PFSK-1 (cell line): ENCODE measurements around the gene PREX1.

Experiments
- POLR2AphosphoS5 ChIP-seq: IDR thresholded peaks from 2 replicates; pipeline ENCODE4 v1.6.1; 2012; ENCODE audit warnings: low read depth, mild to moderate bottlenecking, control low read depth, low read length, moderate library complexity
- SIN3A ChIP-seq: IDR thresholded peaks from 2 replicates; pipeline ENCODE4 v1.6.1; 2012; ENCODE audit warnings: mild to moderate bottlenecking, low read length, moderate library complexity, borderline replicate concordance; ENCODE audit not compliant: insufficient read depth

GRCh38 chr20:48748556-48748955 is 79.2 kb downstream of the PREX1 start:
- TF ChIP-seq POLR2AphosphoS5 (no peak), SIN3A (no peak)
